ENCODE measurements around the gene DISP3. TPM values are rescaled to one million over a fixed set of nuclear protein-coding genes. Genes with fewer than 3 reads are reported as not detected.

The DISP3 gene
- total RNA-seq, 1 experiment from 2014 or later, result 0.02 TPM

DNA sequence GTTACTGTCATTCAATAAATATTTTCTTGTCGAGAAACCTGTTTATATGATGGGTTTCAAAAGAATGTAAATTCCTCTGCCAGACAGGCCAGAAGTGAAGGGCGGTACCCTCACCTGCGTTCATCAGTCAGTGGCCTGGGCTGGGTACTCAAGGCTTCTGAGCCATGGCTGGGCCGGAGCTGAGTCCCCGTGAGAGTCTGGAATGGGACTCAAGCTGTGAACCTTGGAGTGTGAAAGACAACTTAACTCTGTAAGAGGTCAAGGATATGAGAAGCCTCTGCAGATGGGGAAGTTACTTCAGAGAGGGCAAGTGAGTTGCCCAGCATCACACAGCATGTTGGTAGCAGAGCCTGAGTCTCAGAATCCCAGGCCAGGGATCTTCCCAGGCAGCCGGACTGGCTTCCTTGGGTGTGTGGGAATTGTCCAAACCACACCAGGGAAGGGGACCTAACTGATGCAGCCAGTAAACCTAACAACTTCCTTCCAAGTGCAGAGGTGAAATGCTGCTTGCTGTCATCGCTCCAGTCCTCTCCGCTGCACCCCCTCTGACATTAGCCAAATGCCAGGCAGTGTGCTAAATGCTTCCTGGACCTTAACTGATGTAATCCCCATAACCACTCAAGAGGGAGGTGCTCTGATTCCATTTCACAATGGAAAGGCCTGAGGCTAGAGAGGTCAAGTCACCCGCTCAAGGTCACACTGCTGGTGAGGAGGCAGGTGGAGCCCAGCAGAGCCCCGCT is 4.8 kb downstream of the DISP3 start:
- DNase-seq (ENCODE audit: low read depth), result no peak

DNA sequence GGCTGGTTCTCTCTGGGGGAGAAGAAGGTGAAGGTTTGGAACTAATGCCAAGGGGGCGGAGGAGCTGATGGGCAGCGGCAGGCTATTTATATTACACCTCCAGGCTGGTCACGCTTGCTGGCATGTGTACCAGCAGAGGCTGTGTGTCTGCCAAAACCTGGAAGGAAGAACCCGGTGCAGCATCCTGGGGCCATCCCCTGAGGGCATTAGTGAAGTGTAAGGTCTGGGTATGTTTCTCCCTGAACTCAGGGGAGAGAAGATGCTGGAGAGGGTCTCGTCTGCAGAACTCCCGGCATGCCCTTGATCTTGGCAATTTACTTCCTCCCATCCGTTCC is 5.3 kb downstream of the DISP3 start:
- no peak for DNase-seq (ENCODE audit: low read depth)

DNA sequence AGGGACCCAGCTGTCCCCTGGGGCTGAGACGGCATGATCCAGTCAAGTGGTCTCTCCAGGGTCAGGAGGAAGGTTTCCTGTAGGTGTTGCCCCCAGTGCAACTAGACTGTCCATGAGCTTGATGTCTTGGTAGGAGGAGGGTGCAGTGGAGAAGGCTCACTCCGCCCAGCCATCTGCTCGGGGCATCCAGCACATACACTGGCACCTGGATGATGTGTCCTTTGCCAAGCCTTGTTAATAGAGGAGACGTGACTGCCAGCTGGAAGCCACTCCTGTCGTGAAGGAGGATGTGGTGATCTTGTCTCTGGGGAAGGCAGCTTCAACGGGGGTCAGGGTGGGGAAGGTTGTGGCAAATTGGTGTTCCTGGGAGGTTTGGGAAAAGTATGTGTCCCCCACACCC is 6.2 kb downstream of the DISP3 start:
- no peak for DNase-seq (ENCODE audit: low read depth)

DNA sequence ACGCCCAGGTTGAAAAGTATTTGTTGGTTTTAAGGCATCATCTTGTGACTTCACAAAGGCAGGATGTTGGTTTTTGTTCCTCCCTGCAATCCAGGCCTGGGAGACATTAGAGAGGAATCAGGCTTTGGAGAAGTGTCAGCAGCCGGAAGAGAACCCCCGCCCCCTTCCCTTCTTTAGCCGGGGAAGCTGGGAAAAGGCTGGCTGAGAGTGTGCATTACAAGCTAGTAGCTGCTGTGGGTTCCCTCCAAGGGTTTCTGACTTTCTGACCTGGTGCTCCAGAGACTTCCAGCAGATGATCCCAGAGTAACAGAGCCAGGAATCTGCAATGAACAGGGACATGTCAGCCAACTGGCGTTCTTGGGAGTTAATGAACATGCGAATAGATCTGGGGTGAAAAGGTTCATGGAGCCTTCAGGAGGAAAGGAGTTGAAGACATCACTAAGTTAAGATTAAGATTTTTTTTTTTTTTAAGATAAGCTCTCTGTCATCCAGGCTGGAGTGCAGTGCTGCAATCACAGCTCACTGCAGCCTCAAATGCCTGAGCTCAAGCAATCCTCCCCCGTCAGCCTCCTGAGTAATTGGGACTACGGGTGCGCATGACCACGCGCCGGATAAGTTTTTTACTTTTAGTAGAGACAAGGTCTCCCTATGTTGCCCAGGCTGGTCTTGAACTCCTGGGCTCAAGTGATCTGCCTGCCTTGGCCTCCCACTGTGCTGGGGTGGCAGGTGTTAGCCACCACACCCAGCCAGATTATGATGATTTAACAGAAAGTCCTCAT is 7.5 kb downstream of the DISP3 start:
- no peak for DNase-seq (ENCODE audit: low read depth)

DNA sequence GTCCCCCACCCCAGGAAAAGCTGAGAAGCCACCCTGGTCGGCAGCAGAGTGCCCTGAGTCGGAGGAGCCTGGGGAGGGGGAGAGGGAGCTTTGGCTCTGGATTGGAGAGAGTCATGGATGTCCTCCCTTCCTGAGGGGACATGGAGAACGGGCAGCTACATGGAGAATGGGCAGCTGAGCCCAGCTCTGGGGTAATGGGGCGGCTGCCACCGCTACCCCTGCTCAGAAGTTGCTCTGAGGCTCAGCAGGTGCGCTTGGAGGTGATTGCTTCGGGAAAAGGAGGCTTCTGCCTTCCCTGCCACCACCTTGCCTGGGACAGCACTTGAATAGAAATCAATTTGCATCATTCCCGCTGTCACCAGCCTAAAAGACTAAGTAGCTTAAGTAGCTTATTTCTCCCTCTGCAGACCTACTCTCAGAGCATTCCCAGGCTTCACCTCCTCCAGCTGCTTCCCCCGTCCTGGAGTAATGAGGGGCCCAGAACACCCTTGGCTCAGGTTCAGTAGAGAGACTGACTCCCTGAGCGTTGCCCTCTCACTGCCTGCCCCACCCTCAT is 8.3 kb downstream of the DISP3 start:
- DNase-seq (ENCODE audit: low read depth), result no peak

DNA sequence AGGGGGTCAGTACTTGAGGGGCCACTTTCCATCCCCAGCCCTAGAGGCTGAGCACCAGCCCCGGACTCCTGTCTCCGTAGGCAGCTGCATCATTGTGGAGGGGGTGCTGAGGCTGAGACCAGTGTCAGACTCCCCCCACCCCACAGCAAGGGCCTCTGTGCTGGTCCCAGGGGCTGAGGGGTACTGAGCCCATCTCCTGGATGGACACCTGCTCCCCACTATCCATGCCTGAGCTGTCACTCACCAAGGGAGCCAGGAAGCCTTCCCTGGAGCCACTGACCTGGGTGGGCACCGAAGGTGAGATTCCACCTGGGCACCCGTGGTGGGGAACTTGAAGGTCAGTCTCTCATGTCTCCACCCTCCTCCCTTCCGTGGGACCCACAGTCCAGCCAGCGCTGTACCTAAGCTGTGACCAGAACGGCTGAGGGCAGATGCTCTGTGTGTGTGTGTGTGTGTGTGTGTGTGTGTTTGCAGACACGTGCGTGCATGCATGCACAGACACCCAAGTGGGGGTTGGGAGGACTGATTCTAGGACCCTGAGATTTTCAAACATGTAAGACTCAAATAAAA is 9.3 kb downstream of the DISP3 start:
- no peak for DNase-seq (ENCODE audit: low read depth)

DNA sequence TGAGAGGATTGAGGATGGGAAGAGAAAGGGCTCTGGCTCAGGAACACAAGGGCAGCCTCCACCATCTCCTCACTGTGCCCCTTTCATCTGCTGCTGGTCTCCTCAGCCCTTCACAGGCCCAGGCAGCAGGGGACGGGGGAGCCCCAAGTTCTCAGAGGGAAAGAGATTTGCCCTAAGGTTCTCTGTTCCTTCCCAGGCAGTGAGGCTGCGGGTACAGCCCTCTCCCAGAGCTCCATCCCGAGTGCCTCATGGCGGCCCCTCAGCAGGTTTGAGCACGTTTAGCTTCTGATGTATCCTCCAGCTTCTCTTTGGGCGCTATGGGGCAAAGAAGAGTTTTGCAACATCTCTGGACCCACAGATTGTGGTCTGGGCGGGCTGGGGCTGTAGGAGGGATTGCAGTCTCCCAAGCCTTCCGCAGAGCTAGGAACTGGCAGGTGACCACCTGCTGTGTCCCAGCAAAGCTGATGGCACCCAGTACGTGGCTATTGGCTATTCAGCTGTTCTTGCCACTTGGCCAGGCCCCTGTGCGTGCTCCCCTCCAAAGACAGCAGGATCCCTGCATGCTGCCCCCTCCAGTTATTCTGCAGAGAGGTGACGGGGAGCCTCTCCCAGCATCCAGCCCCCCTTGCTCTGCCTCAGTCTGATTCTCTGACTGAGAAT is 10.1 kb downstream of the DISP3 start:
- DNase-seq (ENCODE audit: low read depth), result no peak

DNA sequence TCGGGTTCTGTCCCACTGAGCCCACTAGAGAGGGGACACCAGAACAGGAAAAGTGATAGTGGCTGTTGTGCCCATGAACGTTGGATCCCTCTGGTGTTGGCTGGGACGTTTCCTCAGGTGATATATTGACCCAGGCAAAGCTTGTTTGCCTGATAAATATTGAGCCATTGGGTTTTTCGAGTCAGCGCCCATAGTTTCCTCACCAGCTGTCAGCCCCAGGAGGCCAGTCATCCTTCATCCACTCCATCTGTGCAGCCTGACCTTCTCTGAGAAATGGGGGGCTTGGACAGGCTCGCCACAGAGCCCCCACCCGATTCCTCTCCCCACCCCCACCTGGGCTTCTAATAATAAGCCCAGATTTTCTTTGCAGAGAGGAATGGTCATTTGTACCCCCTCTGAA is 13.3 kb downstream of the DISP3 start:
- no peak for DNase-seq (ENCODE audit: low read depth)

DNA sequence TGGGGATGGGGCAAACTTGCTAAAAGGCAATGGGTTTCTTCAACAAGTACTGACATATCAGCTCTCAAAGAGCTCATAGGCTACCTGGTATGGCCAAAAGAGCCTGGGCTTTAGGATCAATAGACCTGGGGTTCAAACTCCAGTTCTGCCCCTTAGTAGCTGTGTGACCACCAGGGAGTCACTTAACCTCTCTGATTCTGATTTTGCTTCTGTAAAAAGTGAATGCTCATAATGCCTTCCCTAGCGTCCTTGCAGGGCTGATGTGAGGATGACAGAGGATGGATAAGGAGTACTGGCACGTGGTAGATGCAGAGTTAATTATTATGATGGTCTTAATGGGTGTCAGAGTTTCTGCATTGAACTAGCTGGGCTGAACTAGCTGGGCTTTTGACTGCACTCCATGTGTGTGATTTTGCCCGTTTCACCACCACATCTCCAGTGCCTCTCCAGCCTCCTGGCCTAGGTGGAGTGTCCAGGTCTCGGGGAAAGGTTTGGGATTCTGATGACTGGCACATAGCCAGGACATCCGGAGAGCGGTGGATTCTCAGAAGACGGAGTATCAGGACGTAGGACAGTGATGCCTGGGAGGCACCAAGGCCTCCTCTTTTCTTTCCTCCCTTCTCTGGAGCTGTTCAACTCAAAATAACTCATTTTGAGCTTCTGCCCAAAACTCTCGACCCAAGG is 15.2 kb downstream of the DISP3 start:
- no peak for DNase-seq (ENCODE audit: low read depth)

DNA sequence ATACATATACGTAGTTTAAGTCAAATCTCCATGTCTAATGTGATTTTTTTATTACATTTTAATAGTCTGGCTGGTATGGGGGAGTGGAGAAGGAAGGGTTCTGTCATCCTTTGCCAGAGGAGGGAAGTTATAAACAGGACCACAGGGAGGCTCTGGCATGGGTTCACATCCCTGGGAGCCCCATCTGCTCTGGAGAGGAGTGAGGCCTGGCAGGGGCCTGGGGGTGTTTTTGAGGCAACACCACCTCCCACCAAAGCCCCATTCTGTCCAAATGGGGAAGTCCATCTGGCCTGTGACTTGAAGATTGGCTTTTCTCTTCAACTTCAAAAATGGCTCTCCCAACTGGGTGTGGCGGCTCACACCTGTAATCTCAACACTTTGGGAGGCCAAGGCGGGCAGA is 15.8 kb downstream of the DISP3 start:
- DNase-seq (ENCODE audit: low read depth), result no peak

DNA sequence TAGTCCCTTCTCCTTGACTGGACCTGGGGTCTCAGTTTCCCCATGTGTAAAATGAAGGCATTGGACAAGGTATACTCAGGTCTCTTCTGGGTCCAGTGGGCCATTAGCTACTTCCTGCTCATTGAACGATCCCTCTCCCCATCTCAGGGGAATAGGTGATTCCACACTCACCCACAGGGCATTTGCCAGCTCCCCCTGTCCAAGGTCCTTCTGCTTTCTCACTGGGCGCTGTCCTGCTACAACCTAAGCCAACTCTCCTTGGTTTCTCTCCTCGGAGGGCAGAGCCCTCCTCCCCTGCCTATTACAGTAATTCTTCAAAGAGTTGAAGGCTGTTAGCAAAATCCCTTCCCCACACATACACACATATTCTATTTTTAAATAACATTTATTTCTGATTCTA is 16.6 kb downstream of the DISP3 start:
- no peak for DNase-seq (ENCODE audit: low read depth)

DNA sequence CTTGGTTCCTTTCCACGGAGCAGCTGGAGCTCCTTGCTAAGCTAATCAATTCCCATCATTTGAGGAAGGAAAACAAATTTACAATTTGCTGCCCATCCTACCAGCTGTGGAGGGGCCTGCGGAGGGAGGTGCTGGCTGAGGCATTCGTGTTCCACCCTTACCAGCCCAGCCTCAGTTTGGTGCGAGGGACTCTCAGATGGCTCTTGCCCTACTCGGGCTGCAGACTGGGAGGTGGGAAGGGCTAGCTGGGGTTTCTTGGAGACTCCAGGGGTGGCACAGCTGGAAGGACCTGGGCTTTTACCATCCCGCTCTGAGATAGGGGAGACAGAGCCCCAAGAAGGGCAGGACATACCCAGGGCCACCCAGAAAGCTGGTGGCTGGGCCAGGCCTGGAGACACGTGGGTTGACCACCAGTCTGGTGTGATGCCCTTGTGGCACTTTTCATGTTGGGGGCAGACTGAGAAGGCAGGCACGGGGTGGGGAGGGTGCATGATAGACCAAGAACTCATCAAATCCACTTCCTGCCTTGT is 17.7 kb downstream of the DISP3 start:
- DNase-seq (ENCODE audit: low read depth), result no peak

DNA sequence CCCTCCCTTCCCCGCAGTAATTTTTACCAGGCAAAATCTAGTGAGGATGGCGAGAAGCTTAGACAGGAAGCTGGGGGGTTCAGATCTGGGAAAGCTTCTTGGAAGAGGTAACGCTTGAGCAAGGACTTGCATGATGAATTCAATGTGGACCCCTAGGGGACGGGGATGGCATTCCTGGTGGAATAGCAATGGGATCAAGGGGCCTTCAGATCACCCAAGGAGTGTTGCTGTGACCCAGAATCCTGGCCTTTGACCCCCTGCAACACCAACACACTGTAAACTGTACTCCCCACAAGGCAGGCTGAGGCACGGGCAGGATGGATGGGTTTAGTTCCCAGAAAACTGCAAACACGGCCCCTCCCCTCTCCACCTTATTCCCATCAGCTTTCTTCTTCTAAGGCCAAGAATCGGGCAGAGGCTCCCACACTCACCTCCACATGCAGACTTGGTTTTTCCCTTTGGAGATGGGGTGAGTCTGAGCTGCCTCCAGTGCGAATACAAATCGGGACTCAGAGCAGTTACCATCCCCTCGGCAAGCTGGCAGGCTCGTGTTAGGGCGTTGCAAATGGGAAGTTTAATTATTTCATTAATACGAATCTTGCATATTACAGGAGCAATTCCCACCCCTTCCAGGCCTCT is 20.1 kb downstream of the DISP3 start:
- no peak for DNase-seq (ENCODE audit: low read depth)

DNA sequence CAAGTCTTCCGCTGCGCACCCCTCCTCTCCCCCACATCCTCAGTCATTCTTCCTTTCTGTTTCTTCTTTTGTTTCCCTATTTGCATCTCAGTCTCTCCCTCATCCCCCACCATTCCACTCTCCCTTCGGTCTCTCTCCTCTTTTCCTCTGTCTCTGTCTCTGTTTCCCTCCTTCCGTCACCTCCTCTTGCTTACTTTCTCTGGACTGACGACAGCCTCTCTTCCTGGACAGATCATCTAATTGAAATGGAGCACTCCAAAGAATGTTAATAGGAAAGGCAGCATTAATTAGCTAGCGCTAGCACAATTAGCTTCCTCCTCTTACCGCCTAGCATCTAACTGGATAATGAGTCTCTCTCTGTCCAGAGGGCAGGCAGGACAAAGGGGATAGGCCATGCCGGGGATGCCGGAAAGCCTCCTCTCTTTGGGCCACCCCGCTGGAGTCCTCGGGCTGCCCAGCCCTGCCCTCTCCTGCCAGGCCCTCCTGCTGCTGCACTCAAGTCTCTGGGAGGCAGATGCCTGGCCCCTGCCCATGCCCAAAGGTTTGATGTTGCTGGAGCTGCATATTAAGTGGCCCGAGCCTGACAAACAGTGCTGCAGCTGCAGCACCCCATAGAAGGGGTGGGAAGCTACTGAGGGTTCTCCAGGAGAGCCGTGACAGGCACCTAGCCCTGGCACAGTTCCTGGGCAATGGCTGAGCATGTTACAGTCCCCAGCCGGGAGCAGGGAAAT is 20.8 kb downstream of the DISP3 start:
- DNase-seq (ENCODE audit: low read depth), result no peak

DNA sequence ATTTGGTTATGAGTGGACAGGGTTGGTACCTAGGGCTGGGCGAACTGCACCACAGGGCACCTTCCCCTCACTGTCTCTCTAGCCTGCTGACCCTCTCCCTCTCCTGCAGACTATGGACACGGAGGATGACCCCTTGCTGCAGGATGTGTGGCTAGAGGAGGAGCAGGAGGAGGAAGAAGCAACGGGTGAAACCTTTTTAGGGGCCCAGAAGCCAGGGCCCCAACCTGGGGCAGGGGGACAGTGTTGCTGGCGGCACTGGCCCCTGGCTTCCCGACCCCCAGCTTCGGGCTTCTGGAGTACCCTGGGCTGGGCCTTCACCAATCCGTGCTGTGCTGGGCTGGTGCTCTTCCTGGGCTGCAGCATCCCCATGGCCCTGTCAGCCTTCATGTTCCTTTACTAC is 21.9 kb downstream of the DISP3 start:
- DNase-seq (ENCODE audit: low read depth), result no peak

DNA sequence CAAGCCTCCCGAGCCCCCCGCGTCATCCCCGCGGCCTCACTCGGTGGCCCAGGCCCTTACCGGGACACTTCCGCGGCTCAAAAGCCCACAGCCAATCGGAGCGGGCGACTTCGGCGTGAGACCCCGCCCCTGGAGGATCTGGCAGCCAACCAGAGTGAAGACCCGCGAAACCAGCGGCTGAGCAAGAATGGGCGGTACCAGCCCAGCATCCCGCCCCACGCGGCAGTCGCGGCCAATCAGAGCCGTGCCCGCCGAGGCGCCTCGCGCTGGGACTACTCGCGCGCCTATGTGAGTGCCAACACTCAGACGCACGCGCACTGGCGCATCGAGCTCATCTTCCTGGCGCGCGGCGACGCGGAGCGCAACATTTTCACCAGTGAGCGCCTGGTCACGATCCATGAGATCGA is 22.5 kb downstream of the DISP3 start:
- no peak for DNase-seq (ENCODE audit: low read depth)

DNA sequence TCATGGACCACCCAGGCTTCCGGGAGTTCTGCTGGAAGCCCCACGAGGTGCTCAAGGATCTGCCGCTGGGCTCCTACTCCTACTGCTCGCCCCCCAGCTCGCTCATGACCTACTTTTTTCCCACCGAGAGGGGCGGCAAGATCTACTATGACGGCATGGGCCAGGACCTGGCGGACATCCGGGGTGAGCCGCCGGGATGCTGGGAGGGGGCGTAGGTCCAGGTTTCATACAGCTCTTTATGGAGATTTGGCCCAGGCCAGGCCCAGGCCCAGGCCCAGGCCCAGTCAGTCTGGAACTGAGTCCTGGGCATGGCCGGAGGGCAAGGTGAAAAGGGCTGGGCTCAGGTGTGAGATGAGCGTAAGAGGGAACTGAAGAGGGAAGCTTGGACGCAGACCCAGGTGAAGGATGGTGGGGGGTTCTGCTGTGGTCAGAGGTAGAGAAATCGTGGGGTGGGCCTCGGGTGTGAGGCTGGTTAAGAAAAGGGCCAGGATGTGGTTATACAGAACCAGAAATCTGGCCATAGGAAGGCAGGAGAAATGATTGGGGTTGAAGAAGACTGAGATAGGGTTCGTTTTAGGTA is 23.0 kb downstream of the DISP3 start:
- no peak for DNase-seq (ENCODE audit: low read depth)

DNA sequence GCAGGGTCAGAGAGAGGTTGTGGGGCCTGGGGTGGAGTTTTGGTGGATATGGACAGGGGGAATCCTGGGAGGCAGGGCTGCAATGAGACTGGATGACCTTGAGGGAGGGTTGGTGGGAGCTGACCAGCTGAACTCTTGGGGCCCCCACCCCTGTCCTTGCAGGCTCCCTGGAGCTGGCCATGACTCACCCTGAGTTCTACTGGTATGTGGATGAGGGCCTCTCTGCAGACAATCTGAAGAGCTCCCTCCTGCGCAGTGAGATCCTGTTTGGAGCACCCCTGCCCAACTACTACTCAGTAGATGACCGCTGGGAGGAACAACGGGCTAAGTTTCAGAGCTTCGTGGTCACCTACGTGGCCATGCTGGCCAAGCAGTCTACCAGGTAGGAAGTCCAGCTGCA is 23.6 kb downstream of the DISP3 start:
- DNase-seq (ENCODE audit: low read depth), result no peak

DNA sequence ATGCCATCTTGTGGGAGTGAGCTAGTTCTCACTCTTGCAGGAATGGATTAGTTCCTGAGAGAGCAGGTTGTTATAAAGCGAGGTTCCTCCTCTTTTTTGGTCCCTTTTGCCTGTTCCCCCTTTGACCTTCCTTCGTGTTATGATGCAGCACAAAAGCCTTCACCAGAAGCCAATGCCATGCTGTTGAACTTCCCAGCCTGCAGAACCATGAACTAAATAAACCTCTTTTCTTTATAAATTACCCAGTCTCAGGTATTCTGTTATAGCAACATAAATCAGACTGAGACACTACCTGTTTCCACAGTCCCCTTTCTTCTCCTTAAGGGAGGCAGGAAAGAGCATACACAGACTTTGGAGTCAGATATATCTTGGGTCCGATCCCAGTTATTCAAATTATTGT is 25.6 kb downstream of the DISP3 start:
- no peak for DNase-seq (ENCODE audit: low read depth)

Measured in HT1080 (cell line).